Activated CD4-positive, alpha-beta memory T cell treated with anti-CD3 and anti-CD28 coated beads, Interleukin-2, amount 10 ng/mL, durations not matched to agents 7 days and 5 days (primary cell): ENCODE results near the gene ANKFN1. TPM values are rescaled to one million over a fixed set of nuclear protein-coding genes. Genes with fewer than 3 reads are reported as not detected.

Source experiments
- CTCF ChIA-PET: fragments of 350-600 bp; sonication (Branson Sonifier 250); formaldehyde crosslinking; loops from one replicate; lab custom pipeline; 2021; ENCODE audit warnings: antibody characterized with exemption, inconsistent platforms; lab: Charles Lee
- POLR2A ChIA-PET: fragments of 350-600 bp; sonication (Branson Sonifier 250); formaldehyde crosslinking; loops from one replicate; lab custom pipeline; 2021; ENCODE audit warnings: antibody characterized with exemption; lab: Charles Lee
- DNase-seq: peaks from one replicate; pipeline ENCODE4 v3.0.0-alpha.2; 2020
- H3K27ac Mint-ChIP-seq: one replicate; pipeline ENCODE4 v1.8.0; 2021; ENCODE audit warnings: mild to moderate bottlenecking, mixed read lengths
- H3K27me3 Mint-ChIP-seq: one replicate; pipeline ENCODE4 v1.8.0; 2021; ENCODE audit warnings: mixed read lengths
- H3K36me3 Mint-ChIP-seq: one replicate; pipeline ENCODE4 v1.8.0; 2021; ENCODE audit warnings: low read depth, mixed read lengths
- H3K4me1 Mint-ChIP-seq: one replicate; pipeline ENCODE4 v1.8.0; 2021; ENCODE audit warnings: mixed read lengths
- H3K4me3 Mint-ChIP-seq: one replicate; pipeline ENCODE4 v1.8.0; 2021; ENCODE audit warnings: mild to moderate bottlenecking, mixed read lengths
- H3K9me3 Mint-ChIP-seq: one replicate; pipeline ENCODE4 v1.8.0; 2021; ENCODE audit warnings: mixed read lengths
- total RNA-seq, 2 experiments: library from RNA; stranded (reverse); gene quantifications; one replicate each; pipeline ENCODE4 v1.2.3, GENCODE V29; 2021

The ANKFN1 gene
- total RNA-seq, 2 experiments from 2014 or later = not detected

- Mint-ChIP-seq H3K4me1 (no peaks in the 10 kb centered on the region), H3K27me3 (peaks cover 20% of the 10 kb centered on the region), H3K9me3 (no peaks in the 10 kb centered on the region), H3K4me3 (no peak overlapping the region), H3K27ac (no peak overlapping the region), H3K36me3 (no peaks in the 10 kb centered on the region)
- DNase-seq = no peak
- ChIA-PET POLR2A (no interaction called here), CTCF (no interaction called here)
These were observed 357.5 kb downstream of the ANKFN1 start for GRCh38 chr17:56510554-56511342.

- H3K36me3 Mint-ChIP-seq = no peaks in the 10 kb centered on the region
- peaks cover 21% of the 10 kb centered on the region for H3K27me3 Mint-ChIP-seq
- no peaks in the 10 kb centered on the region for H3K4me1 Mint-ChIP-seq
- CTCF ChIA-PET = interaction anchor here (1.5 kb wide), 1 partner anchor 265 kb away, joined by 6 read pairs; no protein-coding TSS in a partner anchor
- DNase-seq = no peak
- POLR2A ChIA-PET = no interaction called here
- no peak overlapping the region for H3K27ac Mint-ChIP-seq
- H3K9me3 Mint-ChIP-seq = no peaks in the 10 kb centered on the region
- H3K4me3 Mint-ChIP-seq = no peak overlapping the region
These were observed 361.0 kb downstream of the ANKFN1 start for GRCh38 chr17:56514264-56514663.

- CTCF ChIA-PET = interaction anchor here (1.5 kb wide), 1 partner anchor 265 kb away, joined by 6 read pairs; no protein-coding TSS in a partner anchor
These were observed 361.6 kb downstream of the ANKFN1 start for GRCh38 chr17:56514899-56515298.

GRCh38 chr17:56521414-56522141 is 368.3 kb downstream of the ANKFN1 start:
- ChIA-PET POLR2A (no interaction called here), CTCF (no interaction called here)
- DNase-seq = no peak
- Mint-ChIP-seq H3K27ac (no peak overlapping the region), H3K27me3 (peaks cover 18% of the 10 kb centered on the region), H3K9me3 (no peaks in the 10 kb centered on the region), H3K36me3 (no peaks in the 10 kb centered on the region), H3K4me1 (no peaks in the 10 kb centered on the region), H3K4me3 (no peak overlapping the region)

More at GRCh38 chr17:56514899-56515298, 361.6 kb downstream of the ANKFN1 start:
- no peak for DNase-seq
- no peaks in the 10 kb centered on the region for H3K36me3 Mint-ChIP-seq
- POLR2A ChIA-PET = no interaction called here
- peaks cover 21% of the 10 kb centered on the region for H3K27me3 Mint-ChIP-seq
- no peaks in the 10 kb centered on the region for H3K4me1 Mint-ChIP-seq
- no peak overlapping the region for H3K4me3 Mint-ChIP-seq
- no peak overlapping the region for H3K27ac Mint-ChIP-seq
- H3K9me3 Mint-ChIP-seq = no peaks in the 10 kb centered on the region

- no peaks in the 10 kb centered on the region for H3K9me3 Mint-ChIP-seq
- no peak overlapping the region for H3K4me3 Mint-ChIP-seq
- peaks cover 13% of the 10 kb centered on the region for H3K27me3 Mint-ChIP-seq
- no peaks in the 10 kb centered on the region for H3K36me3 Mint-ChIP-seq
- H3K27ac Mint-ChIP-seq = no peak overlapping the region
- ChIA-PET CTCF (no interaction called here), POLR2A (no interaction called here)
- no peak for DNase-seq
- H3K4me1 Mint-ChIP-seq = no peaks in the 10 kb centered on the region
These were observed 369.8 kb downstream of the ANKFN1 start for GRCh38 chr17:56523042-56523441.

- DNase-seq = no peak
- CTCF ChIA-PET = no interaction called here
- H3K9me3 Mint-ChIP-seq = no peaks in the 10 kb centered on the region
- H3K36me3 Mint-ChIP-seq = no peaks in the 10 kb centered on the region
- no peak overlapping the region for H3K27ac Mint-ChIP-seq
- H3K4me3 Mint-ChIP-seq = no peak overlapping the region
- H3K27me3 Mint-ChIP-seq = peaks cover 14% of the 10 kb centered on the region
- no peaks in the 10 kb centered on the region for H3K4me1 Mint-ChIP-seq
- POLR2A ChIA-PET = no interaction called here
These were observed 375.4 kb downstream of the ANKFN1 start for GRCh38 chr17:56528696-56529095.

GRCh38 chr17:56532926-56533325 is 379.7 kb downstream of the ANKFN1 start:
- Mint-ChIP-seq H3K27me3 (peaks cover 10% of the 10 kb centered on the region), H3K4me3 (no peak overlapping the region), H3K27ac (no peak overlapping the region), H3K36me3 (no peaks in the 10 kb centered on the region), H3K4me1 (no peaks in the 10 kb centered on the region), H3K9me3 (no peaks in the 10 kb centered on the region)
- no peak for DNase-seq
- ChIA-PET POLR2A (no interaction called here), CTCF (no interaction called here)

- no peaks in the 10 kb centered on the region for H3K36me3 Mint-ChIP-seq
- H3K27me3 Mint-ChIP-seq = peaks cover 10% of the 10 kb centered on the region
- CTCF ChIA-PET = no interaction called here
- H3K4me1 Mint-ChIP-seq = no peaks in the 10 kb centered on the region
- no peaks in the 10 kb centered on the region for H3K9me3 Mint-ChIP-seq
- no peak for DNase-seq
- POLR2A ChIA-PET = no interaction called here
- H3K27ac Mint-ChIP-seq = no peak overlapping the region
- no peak overlapping the region for H3K4me3 Mint-ChIP-seq
These were observed 383.5 kb downstream of the ANKFN1 start for GRCh38 chr17:56536766-56537165.

GRCh38 chr17:56540836-56541235 is 387.6 kb downstream of the ANKFN1 start:
- CTCF ChIA-PET = interaction anchor here (0.6 kb wide), 1 partner anchor 570 kb away, joined by 3 read pairs; no protein-coding TSS in a partner anchor
- DNase-seq = no peak
- H3K27me3 Mint-ChIP-seq = peaks cover 7% of the 10 kb centered on the region
- no peak overlapping the region for H3K4me3 Mint-ChIP-seq
- H3K27ac Mint-ChIP-seq = no peak overlapping the region
- no peaks in the 10 kb centered on the region for H3K4me1 Mint-ChIP-seq
- no peaks in the 10 kb centered on the region for H3K9me3 Mint-ChIP-seq
- no peaks in the 10 kb centered on the region for H3K36me3 Mint-ChIP-seq
- POLR2A ChIA-PET = no interaction called here

- Mint-ChIP-seq H3K4me3 (no peak overlapping the region), H3K27me3 (peaks cover 7% of the 10 kb centered on the region), H3K27ac (no peak overlapping the region), H3K4me1 (no peaks in the 10 kb centered on the region), H3K9me3 (no peaks in the 10 kb centered on the region), H3K36me3 (no peaks in the 10 kb centered on the region)
- DNase-seq = no peak
- POLR2A ChIA-PET = interaction anchor here (1.6 kb wide), 1 partner anchor 13 kb away, joined by 3 read pairs; no protein-coding TSS in a partner anchor
- CTCF ChIA-PET = no interaction called here
These were observed 390.0 kb downstream of the ANKFN1 start for GRCh38 chr17:56543280-56543679.

- Mint-ChIP-seq H3K27ac (no peak overlapping the region), H3K4me3 (no peak overlapping the region), H3K4me1 (no peaks in the 10 kb centered on the region), H3K27me3 (peaks cover 7% of the 10 kb centered on the region), H3K36me3 (no peaks in the 10 kb centered on the region), H3K9me3 (peaks cover under 1% of the 10 kb centered on the region)
- POLR2A ChIA-PET = no interaction called here
- CTCF ChIA-PET = no interaction called here
- no peak for DNase-seq
These were observed 391.8 kb downstream of the ANKFN1 start for GRCh38 chr17:56545106-56545505.

GRCh38 chr17:56545930-56546329 is 392.7 kb downstream of the ANKFN1 start:
- POLR2A ChIA-PET = no interaction called here

GRCh38 chr17:56548661-56549060 is 395.4 kb downstream of the ANKFN1 start:
- no peak overlapping the region for H3K4me3 Mint-ChIP-seq
- peaks cover 3% of the 10 kb centered on the region for H3K27me3 Mint-ChIP-seq
- ChIA-PET CTCF (no interaction called here), POLR2A (no interaction called here)
- DNase-seq = no peak
- no peaks in the 10 kb centered on the region for H3K4me1 Mint-ChIP-seq
- H3K36me3 Mint-ChIP-seq = no peaks in the 10 kb centered on the region
- no peak overlapping the region for H3K27ac Mint-ChIP-seq
- peaks cover 7% of the 10 kb centered on the region for H3K9me3 Mint-ChIP-seq

More at GRCh38 chr17:56545930-56546329, 392.7 kb downstream of the ANKFN1 start:
- H3K27ac Mint-ChIP-seq = no peak overlapping the region
- H3K27me3 Mint-ChIP-seq = peaks cover 7% of the 10 kb centered on the region
- CTCF ChIA-PET = no interaction called here
- H3K4me3 Mint-ChIP-seq = no peak overlapping the region
- H3K36me3 Mint-ChIP-seq = no peaks in the 10 kb centered on the region
- DNase-seq = no peak
- peaks cover 2% of the 10 kb centered on the region for H3K9me3 Mint-ChIP-seq
- H3K4me1 Mint-ChIP-seq = no peaks in the 10 kb centered on the region
